ENCODE data around the gene TP63.

DNA sequence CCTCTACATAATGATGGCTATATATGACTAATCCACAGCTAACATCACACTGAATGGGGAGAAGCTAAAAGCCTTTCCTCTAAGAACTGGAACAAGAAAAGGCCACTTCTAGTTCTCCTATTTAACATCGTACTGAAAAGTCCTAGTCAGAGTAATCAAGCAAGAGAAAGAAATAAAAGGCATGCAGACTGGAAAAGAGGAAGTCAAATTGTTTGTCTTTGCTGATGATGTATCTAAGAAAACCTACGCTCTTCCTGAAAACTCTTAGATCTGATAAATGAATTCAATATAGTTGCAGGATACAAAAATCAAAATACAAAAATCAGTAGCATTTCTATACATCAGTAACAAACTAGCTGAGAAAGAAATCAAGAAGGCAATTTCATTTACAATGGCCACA is 116.9 kb downstream of the TP63 start:
- no peak for TF ChIP-seq RAD21 (conservative IDR thresholded peaks at IDR 0.05)
- no peak for TF ChIP-seq CTCF (IDR thresholded peaks at IDR 0.05; ENCODE audit: poor library complexity, severe bottlenecking)
